Cortex of kidney (tissue), 1 donor: Measurements from ENCODE around the gene EVC.

ENCODE experiments used
- DNase-seq: peaks from one replicate; lab custom pipeline; 2025; lab: John Stamatoyannopoulos, UW

Gene EVC

DNA sequence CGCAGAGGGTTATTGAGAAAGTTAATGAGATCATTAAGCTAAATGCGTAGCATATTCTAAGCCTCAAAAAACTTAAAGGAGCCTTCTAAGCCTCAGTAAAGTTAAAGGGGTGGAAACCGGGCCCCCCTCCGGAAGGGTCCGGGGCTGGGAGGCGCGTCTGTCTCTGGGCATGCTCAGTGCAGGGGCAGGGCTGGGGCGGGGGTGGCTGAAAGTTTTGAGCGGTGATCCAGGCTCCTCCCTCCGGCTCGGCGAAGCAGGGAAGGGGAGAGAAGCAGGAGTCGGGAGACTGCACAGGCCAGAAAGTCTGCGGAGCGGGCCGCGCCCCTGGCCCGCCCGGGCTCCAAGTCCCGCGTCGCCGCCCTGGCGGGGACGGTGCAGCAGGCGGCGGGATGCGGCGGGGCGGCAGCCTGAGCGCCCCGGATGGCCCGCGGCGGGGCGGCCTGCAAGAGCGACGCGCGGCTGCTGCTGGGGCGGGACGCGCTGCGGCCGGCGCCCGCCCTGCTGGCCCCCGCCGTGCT is at the start of gene EVC:
EVC (plus strand) TSS at position 241 of the 518 bp plus-strand sequence; CDS start at position 421, 180 bp downstream.
- DNase-seq = no peak

DNA sequence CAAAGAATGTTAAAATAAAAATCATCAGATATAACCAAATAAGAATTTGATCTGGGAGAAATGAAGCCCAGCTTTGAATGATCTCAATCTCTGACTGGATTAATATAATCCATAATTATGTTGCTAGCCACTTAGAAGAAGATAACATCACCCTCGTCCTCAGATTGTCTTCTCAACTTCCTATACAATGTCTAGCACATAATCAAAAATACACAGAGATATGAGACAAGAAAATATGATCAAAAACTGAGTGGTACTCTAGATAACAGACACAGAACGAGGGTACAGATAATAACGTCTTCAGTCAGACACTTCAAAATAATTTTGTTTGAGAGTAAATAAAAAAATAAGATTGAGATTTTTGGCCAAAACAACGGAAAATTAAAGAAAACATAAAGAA is 49.8 kb upstream of the EVC start:
- no peak for DNase-seq

DNA sequence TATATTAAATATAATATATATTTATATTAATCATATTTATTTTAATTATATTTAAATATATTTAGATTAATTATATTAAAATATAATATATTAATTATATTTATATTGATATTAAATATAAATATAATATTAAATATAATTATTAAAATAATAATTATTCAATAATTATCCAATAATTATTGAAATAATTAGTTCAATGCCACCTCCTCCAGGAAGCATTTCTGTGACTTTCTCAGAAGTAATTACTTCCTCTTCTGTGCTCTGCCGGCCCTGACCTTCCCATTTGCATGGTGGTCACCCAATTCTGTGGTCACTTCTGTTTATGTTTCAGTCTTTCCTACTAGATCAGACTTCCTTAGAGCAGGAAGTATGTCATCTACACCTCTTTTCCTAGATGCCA is 48.4 kb upstream of the EVC start:
- DNase-seq = no peak

GRCh38 chr4:5664778-5665177 is 46.2 kb upstream of the EVC start:
- no peak for DNase-seq

DNA sequence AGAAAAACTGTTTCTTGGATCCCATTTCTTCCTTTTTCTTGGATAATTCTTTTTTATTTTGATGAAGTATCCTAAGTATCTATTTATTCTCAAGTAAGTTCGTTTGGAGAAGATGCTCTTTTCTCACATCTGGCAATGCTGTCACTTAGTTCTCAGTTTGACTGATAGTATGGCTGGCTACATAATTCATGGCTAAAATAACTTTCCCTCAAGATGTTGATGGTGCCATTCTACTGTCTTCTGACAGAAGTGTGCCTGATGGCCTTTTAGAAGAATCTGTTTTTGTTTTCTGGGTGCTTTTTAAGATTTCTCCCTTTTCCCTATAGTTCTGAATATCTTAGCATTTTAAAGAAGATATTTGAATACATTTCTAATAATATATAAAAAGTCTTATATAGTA is 44.3 kb upstream of the EVC start:
- DNase-seq = no peak

DNA sequence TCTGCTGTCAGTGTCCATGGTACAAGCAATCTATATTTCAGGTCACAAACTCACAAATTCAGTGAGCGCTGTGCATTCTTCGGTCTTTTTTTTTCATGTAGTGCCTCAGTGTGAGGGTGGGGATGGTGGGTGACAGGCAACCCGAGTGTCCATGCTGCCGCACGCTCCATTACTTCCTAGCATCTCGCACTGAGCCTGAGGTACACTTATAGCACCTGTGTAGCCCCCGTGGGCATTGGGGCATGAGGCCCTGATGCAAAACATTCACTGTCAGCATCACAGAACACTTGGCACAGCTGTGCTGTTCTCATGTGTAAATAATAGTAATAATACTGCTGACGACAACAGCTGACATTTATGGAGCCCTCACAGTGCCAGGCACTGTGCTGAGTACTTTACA is 34.2 kb upstream of the EVC start:
- DNase-seq = no peak

DNA sequence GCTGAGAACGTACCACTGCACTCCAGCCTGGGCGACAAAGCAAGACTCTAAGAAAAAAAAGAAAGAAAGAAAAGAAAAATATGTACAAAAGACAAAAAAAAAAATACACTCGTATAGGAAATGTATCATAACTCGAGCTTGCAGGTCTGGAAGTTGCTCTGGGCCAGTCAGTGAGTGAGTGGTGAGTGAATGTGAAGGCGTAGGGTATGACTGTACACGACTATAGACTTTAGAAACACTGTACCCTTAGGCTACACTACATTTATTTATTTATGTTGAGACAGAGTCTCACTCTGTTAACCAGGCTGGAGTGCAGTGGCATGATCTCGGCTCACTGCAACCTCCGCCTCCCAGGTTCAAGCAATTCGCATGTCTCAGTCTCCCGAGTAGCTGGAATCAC is 32.0 kb upstream of the EVC start:
- no peak for DNase-seq

DNA sequence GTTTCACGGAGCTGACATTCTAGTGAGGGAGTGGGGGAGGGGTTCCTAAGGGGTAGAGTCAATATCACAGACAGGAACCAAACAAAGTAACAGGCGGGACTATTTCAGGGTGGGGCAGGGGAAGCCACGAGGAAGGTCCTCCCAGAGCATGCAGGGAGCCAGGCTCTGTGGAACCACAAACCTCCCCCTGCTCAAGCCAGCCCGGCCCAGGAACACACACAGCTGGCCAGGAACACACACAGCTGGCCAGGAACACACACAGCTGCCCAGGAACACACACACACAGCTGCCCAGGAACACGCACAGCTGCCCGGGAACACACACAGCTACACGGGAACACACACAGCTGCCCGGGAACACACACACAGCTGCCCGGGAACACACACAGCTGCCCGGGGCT is 27.4 kb upstream of the EVC start:
- no peak for DNase-seq

- DNase-seq = no peak
Observed at GRCh38 chr4:5685296-5685695, 25.7 kb upstream of the EVC start.

GRCh38 chr4:5686338-5686737 is 24.7 kb upstream of the EVC start:
- DNase-seq = no peak

DNA sequence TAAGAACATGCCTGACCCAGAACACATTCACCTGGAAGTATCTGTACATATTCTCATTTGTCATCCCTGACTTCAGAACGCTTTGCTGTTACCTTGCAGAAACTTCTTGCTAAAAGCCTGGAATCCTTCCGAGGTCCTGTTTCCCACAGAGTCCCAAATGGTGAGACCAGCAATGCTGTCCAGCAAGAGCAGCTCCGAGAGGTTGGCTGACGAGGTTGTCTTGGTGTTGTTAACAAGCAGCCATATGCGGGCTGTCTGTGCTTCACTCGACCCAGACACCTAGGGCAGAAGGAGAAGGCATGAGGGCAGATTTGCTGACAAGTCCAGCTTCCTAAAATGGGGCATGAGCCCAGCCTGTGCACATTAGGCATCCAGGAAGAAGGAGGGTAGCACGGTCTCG is 21.9 kb upstream of the EVC start:
- no peak for DNase-seq

DNA sequence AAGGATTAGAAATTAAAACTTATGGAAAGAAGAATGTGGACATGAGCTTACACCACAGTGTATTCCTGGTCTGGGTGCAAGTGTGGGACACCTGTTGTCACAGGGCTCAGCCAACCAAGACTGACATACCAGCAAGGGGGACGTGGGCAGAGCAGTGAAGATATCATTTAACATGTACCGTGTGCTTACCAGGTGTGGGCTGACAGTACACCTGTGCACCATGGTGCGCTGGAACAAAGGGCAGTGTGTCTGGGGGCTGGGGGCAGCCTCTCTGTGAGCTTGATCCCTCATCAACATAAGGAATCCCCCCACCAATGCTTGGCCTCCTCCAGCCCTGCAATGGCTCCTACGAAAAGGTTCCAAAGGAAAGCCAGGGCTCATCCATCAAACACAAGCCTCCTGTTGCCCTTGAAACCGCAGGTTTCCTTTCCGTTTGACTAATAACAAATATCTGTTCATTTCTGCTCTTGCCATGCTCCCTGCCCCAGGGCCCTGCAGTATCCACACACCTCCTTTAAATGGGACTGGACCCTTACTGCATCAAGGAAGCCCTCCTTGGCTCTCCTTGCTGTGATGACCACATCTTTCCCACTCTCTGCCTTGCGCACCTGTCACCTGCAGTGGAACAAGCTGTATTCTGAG is 19.4 kb upstream of the EVC start:
- DNase-seq = no peak

GRCh38 chr4:5693871-5694270 is 17.1 kb upstream of the EVC start:
- DNase-seq = no peak

GRCh38 chr4:5696341-5696740 is 14.7 kb upstream of the EVC start:
- no peak for DNase-seq

DNA sequence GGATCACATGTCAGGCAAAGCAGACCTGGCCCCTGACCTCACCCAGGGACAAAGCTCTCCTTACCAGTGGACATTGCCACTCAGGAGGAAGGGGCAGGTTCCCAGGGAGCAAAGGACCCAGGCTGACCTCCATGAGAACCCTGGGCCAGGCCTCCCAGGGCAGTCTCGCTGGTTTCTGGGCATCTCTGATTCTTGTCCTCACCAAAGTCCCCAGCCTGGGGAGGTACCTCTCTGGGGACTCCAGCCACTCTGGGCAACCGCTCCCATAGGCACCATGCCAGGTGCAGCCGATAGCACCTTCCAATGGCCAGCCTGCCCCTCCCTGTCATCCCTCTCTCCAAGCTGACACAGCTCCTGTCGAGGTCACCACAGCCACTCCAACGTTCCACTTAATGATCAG is 10.5 kb upstream of the EVC start:
- DNase-seq = no peak

DNA sequence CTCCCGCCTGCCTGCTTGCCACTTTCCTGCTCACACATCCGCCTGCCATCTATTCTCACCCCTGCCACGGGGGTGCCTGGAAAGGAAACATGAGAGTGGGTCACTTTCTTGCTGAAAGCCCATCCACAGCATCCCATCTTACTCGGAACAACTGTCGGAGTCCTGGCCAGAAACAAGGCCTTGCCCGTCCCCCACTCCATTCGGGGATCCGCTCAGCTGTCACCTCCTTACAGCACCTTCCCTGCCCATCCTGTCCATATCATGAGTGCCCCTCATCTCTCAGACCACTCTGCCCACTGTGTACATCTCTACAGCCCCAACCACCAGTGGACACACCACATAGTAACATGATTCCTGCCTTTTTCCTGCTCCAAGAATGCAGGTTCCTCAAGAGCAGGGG is 9.0 kb upstream of the EVC start:
- DNase-seq = no peak

- DNase-seq = no peak
Observed at GRCh38 chr4:5703831-5704230, 7.2 kb upstream of the EVC start.

DNA sequence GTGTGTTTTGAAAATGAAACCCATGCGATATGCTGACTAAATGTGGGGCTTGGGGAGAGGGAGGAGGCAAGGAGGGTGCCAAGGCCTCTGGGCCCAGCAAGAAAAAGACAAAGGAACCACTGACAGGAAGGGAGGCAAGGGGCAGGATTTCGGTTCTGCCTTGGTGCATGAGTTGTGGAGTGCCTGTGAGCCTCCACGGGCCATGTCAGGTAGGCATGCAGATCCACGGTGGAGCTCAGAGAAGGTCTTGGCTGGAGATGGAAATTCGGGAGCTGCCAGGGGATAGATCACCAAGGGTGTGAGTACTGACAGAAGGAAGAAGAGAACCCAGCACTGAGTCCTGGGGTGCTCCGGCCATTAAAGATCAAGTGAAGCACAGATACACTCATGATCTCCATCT is 6.7 kb upstream of the EVC start:
- DNase-seq = no peak

GRCh38 chr4:5705647-5706320 is 5.2 kb upstream of the EVC start:
- DNase-seq = no peak

- no peak for DNase-seq
Observed at GRCh38 chr4:5706486-5707290, 4.3 kb upstream of the EVC start.

DNA sequence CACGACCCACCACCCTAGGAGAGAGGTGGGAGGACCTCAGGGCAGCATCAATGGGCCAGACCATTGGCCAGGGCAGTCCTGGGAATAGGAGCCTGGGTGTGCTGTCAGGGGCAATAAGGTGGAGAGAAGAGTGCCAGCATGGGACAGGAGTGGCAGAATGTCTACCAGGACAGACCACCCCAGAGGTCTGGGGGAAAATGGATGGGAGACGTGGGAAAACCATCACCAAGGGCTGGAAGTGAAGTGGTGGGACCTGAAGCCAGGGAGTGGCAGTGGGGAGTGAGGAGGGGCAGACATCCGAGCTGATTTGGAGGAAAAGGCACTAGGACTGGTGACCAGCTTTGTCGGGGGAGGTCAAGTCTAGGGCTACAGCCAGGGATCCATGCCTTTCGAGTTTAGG is 3.6 kb upstream of the EVC start:
- no peak for DNase-seq

GRCh38 chr4:5707778-5708448 is 3.1 kb upstream of the EVC start:
- no peak for DNase-seq
